HepG2 (cell line): ENCODE results near the gene GPT2. TPM values are rescaled to one million over a fixed set of nuclear protein-coding genes. Genes with fewer than 3 reads are reported as not detected.

Source experiments
- ARNTL ChIP-seq: sonication (generic); formaldehyde crosslinking; IDR thresholded peaks from 2 replicates; pipeline ENCODE4 v1.4.0; 2020; ENCODE audit warnings: mild to moderate bottlenecking, missing genetic modification reagents
- BHLHE40 ChIP-seq: IDR thresholded peaks from 2 replicates; pipeline ENCODE4 v1.6.1; 2011; ENCODE audit warnings: low read length, improper control_type of control experiment
- ETV6 ChIP-seq: sonication (generic); formaldehyde crosslinking; conservative IDR thresholded peaks from 2 replicates; pipeline ENCODE4 v1.4.0; 2020; ENCODE audit warnings: missing genetic modification reagents
- FOXM1 ChIP-seq: sonication (generic); formaldehyde crosslinking; IDR thresholded peaks from 2 replicates; pipeline ENCODE4 v1.5.0; 2020; ENCODE audit warnings: missing genetic modification reagents
- FOXP4 ChIP-seq: sonication (generic); formaldehyde crosslinking; IDR thresholded peaks from 2 replicates; pipeline ENCODE4 v1.4.0; 2020; ENCODE audit warnings: missing genetic modification reagents
- KDM4B ChIP-seq: sonication (generic); formaldehyde crosslinking; IDR thresholded peaks from 2 replicates; pipeline ENCODE4 v1.4.0; 2020; ENCODE audit warnings: missing genetic modification reagents
- MXD1 ChIP-seq: sonication (generic); formaldehyde crosslinking; IDR thresholded peaks from 2 replicates; pipeline ENCODE4 v1.4.0; 2020; ENCODE audit warnings: mild to moderate bottlenecking, missing genetic modification reagents
- PHF20 ChIP-seq: sonication (generic); formaldehyde crosslinking; IDR thresholded peaks from 2 replicates; pipeline ENCODE4 v1.5.0; 2020; ENCODE audit warnings: mild to moderate bottlenecking, missing genetic modification reagents
- PRDM4 ChIP-seq: sonication (generic); formaldehyde crosslinking; IDR thresholded peaks from 2 replicates; pipeline ENCODE4 v1.9.0; 2021; ENCODE audit warnings: missing genetic modification reagents, borderline replicate concordance
- SAFB2 ChIP-seq: sonication (generic); formaldehyde crosslinking; IDR thresholded peaks from 2 replicates; pipeline ENCODE4 v1.5.1; 2020; ENCODE audit warnings: missing genetic modification reagents, low read depth, mild to moderate bottlenecking, borderline replicate concordance
- SRSF1 ChIP-seq: fragments of 200-400 bp; formaldehyde crosslinking; optimal IDR thresholded peaks from 2 replicates; pipeline ENCODE3; 2017; ENCODE audit warnings: mild to moderate bottlenecking, low read depth, low read length, moderate library complexity
- TBP ChIP-seq: sonication (generic); formaldehyde crosslinking; IDR thresholded peaks from 2 replicates; pipeline ENCODE4 v1.5.0; 2020; ENCODE audit warnings: missing genetic modification reagents
- ZC3H4 ChIP-seq: sonication (generic); formaldehyde crosslinking; IDR thresholded peaks from 2 replicates; pipeline ENCODE4 v1.4.0; 2020; ENCODE audit warnings: missing genetic modification reagents, borderline replicate concordance
- ZNF234 ChIP-seq: sonication (generic); formaldehyde crosslinking; conservative IDR thresholded peaks from 2 replicates; pipeline ENCODE4 v1.5.1; 2020; ENCODE audit warnings: mild to moderate bottlenecking, missing genetic modification reagents
- ZNF253 ChIP-seq: sonication (generic); formaldehyde crosslinking; IDR thresholded peaks from 2 replicates; pipeline ENCODE4 v1.8.0; 2022; ENCODE audit warnings: mild to moderate bottlenecking, missing genetic modification reagents, borderline replicate concordance
- ZNF335 ChIP-seq: sonication (generic); formaldehyde crosslinking; IDR thresholded peaks from 2 replicates; pipeline ENCODE4 v1.4.0; 2020; ENCODE audit warnings: missing genetic modification reagents
- ZNF432 ChIP-seq: sonication (generic); formaldehyde crosslinking; IDR thresholded peaks from 2 replicates; pipeline ENCODE4 v1.5.0; 2020; ENCODE audit warnings: missing genetic modification reagents, mild to moderate bottlenecking, borderline replicate concordance
- ZNF510 ChIP-seq: sonication (generic); formaldehyde crosslinking; IDR thresholded peaks from 2 replicates; pipeline ENCODE4 v1.4.0; 2020; ENCODE audit warnings: low read depth, mild to moderate bottlenecking, missing genetic modification reagents
- ZNF691 ChIP-seq: sonication (generic); formaldehyde crosslinking; IDR thresholded peaks from 2 replicates; pipeline ENCODE4 v1.4.0; 2020; ENCODE audit warnings: missing genetic modification reagents, low read depth, mild to moderate bottlenecking, borderline replicate concordance
- ZXDC ChIP-seq: sonication (generic); formaldehyde crosslinking; IDR thresholded peaks from 2 replicates; pipeline ENCODE4 v1.5.0; 2020; ENCODE audit warnings: mild to moderate bottlenecking, missing genetic modification reagents
- polyA plus RNA-seq, 8 experiments: library from polyadenylated mRNA; depleted of rRNA in 3 of 8; stranded (reverse) in 7 of 8; unstranded in 1 of 8; fragments of >200 nt; fragmentation: Illumina TruSeq in 4 of 8; extraction: Trizol in 4 of 8; gene quantifications; 2 replicates each; pipeline versions ENCODE4 v1.2.1 to v1.2.3, GENCODE V29; 2011 to 2016; ENCODE audit warnings: low read depth in 4 of 8, missing spikeins in 1 of 8, mixed read lengths in 1 of 8; ENCODE audit not compliant: insufficient read depth in 1 of 8
- total RNA-seq, 5 experiments: library from RNA; depleted of rRNA; stranded (reverse); fragments of >200 nt; fragmentation: Illumina TruSeq; extraction: Trizol; gene quantifications; 2 replicates each; pipeline ENCODE4 v1.2.3, GENCODE V29; 2016; ENCODE audit warnings: low read depth in 1 of 5

The GPT2 gene
- total and polyA plus RNA-seq, 2 of the 13 experiments (the other 11 are each of a cell fraction or from before 2014, with no cell fraction given), result 138 to 267 TPM

- peak; percentile 41; the same call in 1 of the 2 replicates for TF ChIP-seq SAFB2 (CRISPR knock-in tag)
- 0 out of 2 replicates have a peak, but pooled peaks have one; percentile 7 for TF ChIP-seq PHF20 (CRISPR knock-in tag)
- peak; percentile 27; the same call in 1 of the 2 replicates for TF ChIP-seq ZNF691
- no peak for TF ChIP-seq SRSF1
- no peak for TF ChIP-seq PRDM4 (CRISPR knock-in tag)
- TF ChIP-seq ZNF234 (CRISPR knock-in tag), result 0 out of 2 replicates have a peak, but pooled peaks have one; percentile 75
- TF ChIP-seq ZC3H4 (CRISPR knock-in tag), result no peak
- TF ChIP-seq TBP (CRISPR knock-in tag), result no peak
- TF ChIP-seq ZNF253, result no peak
- TF ChIP-seq ZNF510 (CRISPR knock-in tag), result no peak
- TF ChIP-seq KDM4B (CRISPR knock-in tag), result peak; percentile 46
- TF ChIP-seq MXD1 (CRISPR knock-in tag), result no peak
- 0 out of 2 replicates have a peak, but pooled peaks have one; percentile 29 for TF ChIP-seq ETV6
- TF ChIP-seq ZNF335 (CRISPR knock-in tag), result no peak
- TF ChIP-seq ARNTL (CRISPR knock-in tag), result peak; percentile 86
- TF ChIP-seq FOXP4 (CRISPR knock-in tag), result peak; percentile 99
- TF ChIP-seq ZNF432, result no peak
- TF ChIP-seq BHLHE40, result no peak
- no peak; the same call in 1 of the 2 replicates for TF ChIP-seq ZXDC (CRISPR knock-in tag)
- no peak for TF ChIP-seq FOXM1 (CRISPR knock-in tag)
These were observed 11.5 kb downstream of the GPT2 start (continued) for GRCh38 chr16:46895399-46896313.
